Measurements from ENCODE around the gene RGS7. TPM values are rescaled to one million over a fixed set of nuclear protein-coding genes. Genes with fewer than 3 reads are reported as not detected.
A peak's percentile ranks its signal among the peaks of the same experiment; 100 is the strongest.

RGS7 gene
- total RNA-seq, 1 experiment from 2014 or later = 1.5 TPM

DNA sequence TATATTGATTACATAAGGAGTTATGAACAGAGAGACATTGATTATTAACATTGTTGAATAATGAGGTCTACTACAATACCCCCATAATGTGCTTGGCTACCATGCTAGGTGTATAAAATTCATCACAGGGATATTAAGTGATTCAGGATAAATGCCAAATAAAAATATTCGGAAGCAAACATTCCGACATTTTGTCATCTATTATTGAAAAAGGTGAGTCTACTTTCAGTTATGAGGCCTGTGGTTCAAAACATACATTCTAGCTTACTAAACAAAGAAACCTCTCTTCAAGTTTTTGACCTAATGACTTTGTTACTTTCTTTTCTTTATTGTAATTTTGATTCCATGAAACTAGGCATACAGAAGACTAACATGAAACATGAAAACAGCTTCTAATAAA lies 554.7 kb downstream of the RGS7 start:
- Histone ChIP-seq H2AK5ac (ENCODE audit: insufficient read length, low read length) (no peak overlapping the region), H3K9me3 (ENCODE audit: control insufficient read depth, low read depth, low read length) (no peaks in the 10 kb centered on the region), H3T11ph (ENCODE audit: low read length) (no peak overlapping the region), H3K18ac (ENCODE audit: insufficient read length, low read depth, low read length) (no peak overlapping the region), H3K79me1 (ENCODE audit: insufficient read depth, low read depth, low read length, poor library complexity, severe bottlenecking) (no peaks in the 10 kb centered on the region), H3K4ac (ENCODE audit: low read depth, low read length) (no peak overlapping the region), H3K23ac (ENCODE audit: insufficient read length, low read depth, low read length) (no peak overlapping the region), H2BK20ac (ENCODE audit: low read depth, low read length, poor library complexity, severe bottlenecking) (no peak overlapping the region), H4K8ac (replicated peaks; ENCODE audit: insufficient read length, low read depth, low read length) (no peak overlapping the region), H4K5ac (ENCODE audit: insufficient read length, low read depth, low read length) (no peak overlapping the region), H4K91ac (ENCODE audit: insufficient read length, low read depth, low read length) (no peak overlapping the region), H2BK12ac (ENCODE audit: insufficient read length, low read depth, low read length) (no peak overlapping the region), H3K14ac (ENCODE audit: insufficient read depth, low read length) (no peak overlapping the region), H3K79me2 (ENCODE audit: insufficient read depth, low read length) (no peaks in the 10 kb centered on the region), H3K9ac (ENCODE audit: extremely low read depth, insufficient read length, low read length) (no peak overlapping the region), H3K4me2 (ENCODE audit: insufficient read depth, insufficient read length, low read length) (no peak overlapping the region), H3K4me1 (ENCODE audit: insufficient read depth, low read length) (no peaks in the 10 kb centered on the region), H3K56ac (ENCODE audit: insufficient read length, low read depth, low read length) (no peak overlapping the region), H2BK5ac (ENCODE audit: insufficient read length, low read length) (no peak overlapping the region), H2AFZ (ENCODE audit: low read length) (no peak overlapping the region), H2BK15ac (ENCODE audit: low read depth, low read length) (no peak overlapping the region), H2BK120ac (ENCODE audit: low read depth, low read length, poor library complexity, severe bottlenecking) (no peak overlapping the region), H4K20me1 (ENCODE audit: control insufficient read depth, insufficient read depth, insufficient read length) (no peaks in the 10 kb centered on the region), H3K27me3 (ENCODE audit: insufficient read depth, low read length) (no peaks in the 10 kb centered on the region), H3K27ac (ENCODE audit: insufficient read length, low read depth, low read length) (no peak overlapping the region), H3K23me2 (ENCODE audit: insufficient read length, low read depth, low read length, poor library complexity, severe bottlenecking) (no peaks in the 10 kb centered on the region)
- DNase-seq = no peak
- no peaks in the 10 kb centered on the region for H3K36me3 Mint-ChIP-seq (ENCODE audit: insufficient read depth in 1 of 3, low read depth in 3 of 3)
- H3K9me3 Mint-ChIP-seq = no peaks in the 10 kb centered on the region
- H3K27ac Mint-ChIP-seq = 0 out of 7 replicates have a peak overlapping the region, but pooled peaks of 1 of the 3 experiments have one; percentile 35
- no CpG with 5 or more reads among the region's 2 CpGs for WGBS (ENCODE audit: extremely low coverage, insufficient read length, low lambda C conversion rate)
- no peaks in the 10 kb centered on the region for H3K4me1 Mint-ChIP-seq
- no peaks in the 10 kb centered on the region for H3K27me3 Mint-ChIP-seq (ENCODE audit: low read depth)
- no peak for TF ChIP-seq CTCF (conservative IDR thresholded peaks at IDR 0.05)
- no peak overlapping the region for H3K4me3 Mint-ChIP-seq
